HS-27A (cell line): ENCODE data around the gene TAF8.
"Not testable (repeated sequence)": the region's sequence is repeated elsewhere in the genome, so short reads cannot be mapped to it uniquely, and the experiment has no call there.

Experiments used
- DNase-seq: peaks from one replicate; pipeline ENCODE4 v3.0.0-alpha.2; 2012; ENCODE audit warnings: low read depth, missing footprints

The TAF8 gene

DNA sequence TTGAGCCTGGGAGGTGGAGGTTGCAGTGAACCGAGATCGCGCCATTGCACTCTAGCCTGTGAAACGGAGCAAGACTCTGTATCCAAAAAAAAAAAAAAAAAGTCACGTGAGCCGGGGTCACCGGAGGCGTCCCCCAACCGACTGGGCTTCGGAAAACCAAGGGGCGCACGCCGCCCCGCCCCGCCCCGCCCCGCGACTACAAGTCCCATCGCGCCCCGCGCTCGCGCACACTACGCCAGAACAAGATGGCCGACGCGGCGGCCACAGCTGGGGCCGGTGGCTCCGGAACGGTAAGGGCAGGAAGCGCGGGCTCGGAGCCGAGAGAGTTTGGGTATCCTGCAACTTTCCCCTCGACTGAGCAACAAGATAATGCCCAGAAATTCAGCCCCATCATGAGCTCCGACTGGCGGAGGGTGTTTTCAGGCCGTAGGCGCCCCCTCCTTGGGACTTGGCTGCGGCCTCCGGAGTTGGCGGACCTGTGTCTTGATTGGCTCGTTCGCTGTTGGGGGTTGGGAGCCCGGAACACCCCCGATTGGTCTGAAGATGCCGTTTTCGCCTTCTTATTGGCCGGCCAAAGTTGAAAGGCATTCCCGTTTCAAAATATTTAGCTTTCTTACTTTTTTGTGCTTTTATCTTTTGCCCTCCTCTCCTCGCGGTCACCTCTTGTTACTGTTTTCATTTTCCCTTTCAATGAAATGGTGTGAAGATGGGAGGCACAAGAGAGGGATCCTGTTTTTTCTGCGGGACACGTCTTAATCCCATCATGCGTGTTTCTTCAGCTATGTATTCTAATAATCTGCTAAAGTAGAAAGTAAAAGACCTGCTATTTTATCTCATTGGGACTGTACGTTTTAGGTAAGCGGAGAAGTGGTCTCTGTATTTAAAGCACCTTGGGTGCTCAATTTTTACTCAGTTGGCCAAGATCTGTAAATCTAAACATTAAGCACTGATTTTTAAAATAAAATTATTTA, at the start of gene TAF8:
TAF8 (plus strand) TSS at position 228 of the 971 bp plus-strand sequence; CDS start at position 246, 18 bp downstream.
- DNase-seq = peak; percentile 92

- DNase-seq = no peak
Observed at GRCh38 chr6:42001506-42001905, 48.8 kb upstream of the TAF8 start.

- DNase-seq = not testable (repeated sequence)
Observed at GRCh38 chr6:42003658-42004057, 46.7 kb upstream of the TAF8 start.

- DNase-seq = no peak
Observed at GRCh38 chr6:42007286-42008137, 42.8 kb upstream of the TAF8 start.

GRCh38 chr6:42008138-42008528, 42.2 kb upstream of the TAF8 start:
- DNase-seq = not testable (repeated sequence)

- no peak for DNase-seq
Observed at GRCh38 chr6:42009844-42010184, 40.5 kb upstream of the TAF8 start.

GRCh38 chr6:42010185-42010891, 40.0 kb upstream of the TAF8 start:
- DNase-seq = no peak

DNA sequence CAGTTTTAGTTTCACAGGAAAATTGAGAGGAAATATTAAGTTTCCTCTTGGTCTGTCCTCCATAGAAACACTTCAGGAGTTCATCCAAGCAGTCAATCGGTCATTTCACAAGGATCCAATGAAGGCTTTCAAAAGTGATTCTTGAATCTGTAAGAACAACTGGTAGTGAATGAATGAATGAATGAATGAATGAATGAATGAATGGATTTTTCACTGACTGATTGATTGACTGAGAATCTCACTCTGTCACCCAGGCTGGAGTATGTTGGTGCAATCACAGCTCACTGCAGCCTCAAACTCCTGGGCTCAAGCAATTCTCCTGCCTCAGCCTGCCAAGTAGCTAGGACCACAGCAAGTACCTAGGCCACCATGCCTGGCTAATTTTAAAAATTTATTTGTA, 39.4 kb upstream of the TAF8 start:
- DNase-seq = no peak

- no peak for DNase-seq
Observed at GRCh38 chr6:42012501-42013133, 37.7 kb upstream of the TAF8 start.

DNA sequence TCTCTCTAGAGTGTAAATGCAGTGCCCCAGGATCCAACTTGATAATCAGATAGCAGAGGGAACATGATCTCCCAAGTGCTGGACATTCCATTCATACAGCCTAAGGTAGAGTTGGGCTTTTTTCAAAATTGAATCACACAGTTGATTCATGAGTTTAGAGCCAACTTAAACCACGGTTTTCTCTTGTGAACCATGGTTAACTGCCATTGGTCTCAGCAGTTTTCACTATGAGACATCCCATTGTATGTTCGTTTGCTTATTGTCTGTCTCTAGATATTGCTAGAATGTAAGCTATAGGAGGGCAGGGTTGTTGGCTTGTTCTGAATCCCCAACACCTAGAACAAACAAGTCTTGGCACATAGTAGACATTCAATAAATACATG, 37.2 kb upstream of the TAF8 start:
- DNase-seq = no peak

GRCh38 chr6:42017021-42017643, 33.2 kb upstream of the TAF8 start:
- DNase-seq = peak; percentile 20

DNA sequence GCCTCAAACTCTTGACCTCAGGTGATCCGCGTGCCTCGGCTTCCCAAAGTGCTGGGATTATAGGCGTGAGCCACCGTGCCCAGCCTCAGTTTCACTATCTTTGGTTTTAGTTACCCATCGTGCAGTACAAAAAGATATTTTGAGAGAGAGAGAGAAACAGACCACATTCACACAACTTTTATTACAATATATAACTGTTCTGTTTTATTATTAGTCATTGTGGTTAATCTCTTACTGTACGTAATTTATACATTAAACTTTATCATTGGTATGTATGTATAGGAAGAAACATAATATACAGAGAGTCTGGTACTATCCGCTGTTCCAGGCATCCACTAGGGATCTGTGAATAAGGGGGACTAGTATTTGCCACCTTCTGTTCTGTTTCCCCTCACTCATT, 29.4 kb upstream of the TAF8 start:
- DNase-seq = no peak

GRCh38 chr6:42021847-42022754, 28.2 kb upstream of the TAF8 start:
- DNase-seq = no peak

DNA sequence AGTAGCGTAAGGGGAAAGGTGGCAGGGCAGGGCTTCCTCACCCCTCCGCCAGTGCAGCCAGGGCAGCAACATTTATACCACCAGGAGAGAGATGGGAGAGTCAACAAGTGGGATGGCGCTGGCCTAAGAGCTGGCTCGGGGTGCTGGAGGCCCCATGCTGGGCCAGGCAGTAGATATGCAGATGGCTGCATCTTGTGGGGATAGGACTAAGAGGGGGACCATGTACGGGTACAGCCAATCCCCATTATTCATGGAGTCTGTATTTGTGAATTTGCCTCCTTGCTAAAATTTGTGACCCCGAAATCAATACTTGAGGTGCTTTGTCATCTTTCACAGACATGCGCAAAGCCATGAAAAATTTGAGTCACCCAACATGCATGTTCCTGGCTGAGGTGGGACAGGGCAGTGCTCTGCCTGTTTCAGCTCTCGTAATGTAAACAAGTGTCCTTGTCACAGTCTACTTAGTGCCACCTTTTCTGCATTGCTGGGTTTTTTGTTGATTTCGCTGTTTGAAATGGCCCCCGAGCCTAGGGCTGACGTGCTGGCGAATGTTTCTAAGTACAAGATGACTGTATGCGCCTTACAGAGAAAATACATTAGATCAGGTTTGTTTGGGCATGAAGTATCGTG, 27.5 kb upstream of the TAF8 start:
- no peak for DNase-seq

DNA sequence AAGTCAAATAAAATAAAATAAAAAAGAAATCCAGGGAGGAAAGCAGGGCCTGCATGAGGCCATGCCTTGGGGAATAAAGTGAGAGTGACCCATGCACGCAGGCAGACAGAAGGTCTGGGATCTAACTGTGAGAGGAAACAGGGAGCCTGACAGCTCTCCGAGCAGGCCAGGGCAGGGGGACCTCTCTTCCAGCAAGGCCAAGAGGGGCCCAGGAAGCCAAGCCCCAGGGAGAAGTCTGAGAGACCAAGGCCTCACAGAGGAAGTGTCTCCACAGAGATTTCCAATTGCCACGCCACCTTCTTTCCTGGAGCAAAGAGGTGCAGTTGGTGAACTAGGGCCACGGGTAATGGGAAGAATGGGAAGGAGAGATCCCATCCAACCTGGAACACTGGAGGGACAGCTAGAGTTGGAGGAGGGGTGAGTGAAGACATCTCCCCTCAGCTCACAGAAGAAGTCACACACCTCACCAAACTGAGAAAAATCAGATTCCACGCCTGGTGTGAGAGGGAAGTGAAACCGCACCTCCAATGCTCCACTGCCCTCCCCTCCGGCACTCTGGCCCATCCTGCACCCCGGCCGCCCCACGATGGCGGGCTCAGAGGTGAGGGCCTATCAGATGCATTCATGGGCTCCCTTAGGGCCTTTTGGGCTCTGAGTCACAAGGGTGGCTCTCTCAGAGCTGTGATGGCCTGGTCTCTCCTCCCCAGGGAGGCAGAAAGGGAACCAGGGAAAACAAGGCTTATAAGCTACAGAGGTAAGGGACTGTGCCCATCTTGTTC, 25.1 kb upstream of the TAF8 start:
- no peak for DNase-seq

DNA sequence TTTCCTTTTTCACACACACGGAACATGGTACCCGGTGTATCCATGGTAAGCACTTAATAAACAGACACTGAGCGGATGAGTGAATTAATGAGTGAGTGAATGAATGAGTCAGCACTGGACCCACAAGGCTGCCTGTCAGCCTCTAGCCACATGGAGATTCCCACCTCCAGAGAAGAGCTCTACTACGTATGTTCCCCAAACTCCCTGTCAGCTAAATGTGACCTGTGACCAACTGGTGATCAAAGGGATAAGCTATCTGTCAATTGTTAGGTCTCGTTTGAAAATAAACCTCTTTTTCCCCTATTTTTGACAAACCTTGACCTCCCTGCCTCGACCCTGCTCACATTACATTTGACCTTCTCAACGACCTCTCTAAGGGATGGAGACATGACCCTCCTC, 24.5 kb upstream of the TAF8 start:
- DNase-seq = no peak

GRCh38 chr6:42026540-42026939, 23.8 kb upstream of the TAF8 start:
- DNase-seq = no peak

GRCh38 chr6:42028234-42029061, 21.9 kb upstream of the TAF8 start:
- DNase-seq = no peak
